IMR-90 (cell line): ENCODE data around the gene KRT71. TPM values are rescaled to one million over a fixed set of nuclear protein-coding genes. Genes with fewer than 3 reads are reported as not detected.

Experiments used
- ATAC-seq: fragments of 200-7000 bp; cut with Tn5 transposase; 2 replicates; pipeline ENCODE4 v1.9.1; 2020; ENCODE audit warnings: low read depth, mild to moderate bottlenecking, moderate library complexity
- BruUV-seq: library from RNA; stranded (reverse); fragments of 400-500 nt; replicated peaks from 2 replicates; lab custom pipeline; 2021; lab: Mats Ljungman, UMichigan
- CTCF ChIA-PET: fragments of 300-600 bp; formaldehyde crosslinking; extraction: SDS; loops from one replicate; lab custom pipeline; 2021; ENCODE audit warnings: antibody characterized with exemption; lab: Yijun Ruan, JAX
- POLR2A ChIA-PET: fragments of 300-600 bp; sonication (Branson Sonifier 250); formaldehyde crosslinking; loops from one replicate; lab custom pipeline; 2022; ENCODE audit warnings: antibody characterized with exemption; ENCODE audit not compliant: unreplicated experiment; lab: Charles Lee
- DNase-seq: peaks from one replicate; pipeline ENCODE4 v3.0.0; 2013
- H2AFZ ChIP-seq: replicated peaks from 2 replicates; pipeline ENCODE3; 2013; ENCODE audit warnings: low read length, mild to moderate bottlenecking; ENCODE audit not compliant: poor library complexity
- H2AK5ac ChIP-seq: 2 replicates; pipeline ENCODE4 v1.6.1; 2013; ENCODE audit warnings: low read depth, low read length, inconsistent platforms
- H2AK9ac ChIP-seq: replicated peaks from 2 replicates; pipeline ENCODE3; 2013; ENCODE audit warnings: mild to moderate bottlenecking, low read depth, low read length, moderate library complexity; ENCODE audit not compliant: poor library complexity
- H2BK120ac ChIP-seq: 2 replicates; pipeline ENCODE4 v1.6.1; 2013; ENCODE audit warnings: low read depth, low read length, inconsistent platforms
- H2BK15ac ChIP-seq: 3 replicates; pipeline ENCODE4 v1.6.1; 2013; ENCODE audit warnings: low read depth, low read length, inconsistent platforms
- H2BK20ac ChIP-seq: 2 replicates; pipeline ENCODE4 v1.6.1; 2013; ENCODE audit warnings: low read depth, mild to moderate bottlenecking, inconsistent platforms, low read length, moderate library complexity
- H2BK5ac ChIP-seq: 2 replicates; pipeline ENCODE4 v1.6.1; 2013; ENCODE audit warnings: mild to moderate bottlenecking, low read depth, low read length, inconsistent platforms; ENCODE audit not compliant: poor library complexity, severe bottlenecking
- H3K14ac ChIP-seq: replicated peaks from 2 replicates; pipeline ENCODE4 v1.6.1; 2013; ENCODE audit warnings: low read depth, low read length, inconsistent platforms
- H3K18ac ChIP-seq: 2 replicates; pipeline ENCODE4 v1.6.1; 2013; ENCODE audit warnings: low read depth, low read length, control low read depth
- H3K23ac ChIP-seq: 2 replicates; pipeline ENCODE4 v1.6.1; 2013; ENCODE audit warnings: low read depth, low read length, inconsistent platforms
- H3K27ac ChIP-seq: 2 replicates; pipeline ENCODE4 v1.5.1; 2013; ENCODE audit warnings: mild to moderate bottlenecking, control low read depth, low read length; ENCODE audit not compliant: insufficient read depth
- H3K27me3 ChIP-seq: 2 replicates; pipeline ENCODE4 v1.6.1; 2013; ENCODE audit warnings: low read length; ENCODE audit not compliant: control insufficient read depth, insufficient read depth
- H3K36me3 ChIP-seq: 2 replicates; pipeline ENCODE4 v1.6.1; 2013; ENCODE audit warnings: low read length, mixed read lengths; ENCODE audit not compliant: control insufficient read depth, insufficient read depth
- H3K4ac ChIP-seq: 2 replicates; pipeline ENCODE4 v1.6.1; 2013; ENCODE audit warnings: low read depth, low read length, inconsistent platforms
- H3K4me1 ChIP-seq: 2 replicates; pipeline ENCODE4 v1.6.1; 2013; ENCODE audit warnings: low read length, mixed read lengths; ENCODE audit not compliant: control insufficient read depth, insufficient read depth
- H3K4me2 ChIP-seq: 2 replicates; pipeline ENCODE4 v1.6.1; 2013; ENCODE audit warnings: low read depth, mild to moderate bottlenecking, control low read depth, low read length, moderate library complexity
- H3K4me3 ChIP-seq: 2 replicates; pipeline ENCODE4 v1.5.1; 2013; ENCODE audit warnings: low read depth, mild to moderate bottlenecking, control low read depth, low read length, moderate library complexity; ENCODE audit not compliant: insufficient read depth
- H3K56ac ChIP-seq: 2 replicates; pipeline ENCODE4 v1.6.1; 2013; ENCODE audit warnings: low read length, inconsistent platforms; ENCODE audit not compliant: insufficient read depth; ENCODE audit errors: extremely low read depth
- H3K79me1 ChIP-seq, 2 experiments: 2 replicates each; pipeline ENCODE4 v1.6.1; 2013; ENCODE audit warnings: low read length in 2 of 2, inconsistent platforms in 1 of 2, low read depth in 1 of 2
- H3K9ac ChIP-seq: 2 replicates; pipeline ENCODE4 v1.6.1; 2013; ENCODE audit warnings: low read depth, low read length, control low read depth
- H3K9me1 ChIP-seq: 2 replicates; pipeline ENCODE4 v1.6.1; 2013; ENCODE audit warnings: low read length, inconsistent platforms; ENCODE audit not compliant: insufficient read depth
- H3K9me3 ChIP-seq: 2 replicates; pipeline ENCODE4 v1.6.1; 2013; ENCODE audit warnings: low read length; ENCODE audit not compliant: control insufficient read depth, insufficient read depth
- H4K20me1 ChIP-seq: 2 replicates; pipeline ENCODE4 v1.6.1; 2013; ENCODE audit warnings: low read length, inconsistent platforms; ENCODE audit not compliant: insufficient read depth
- H4K5ac ChIP-seq: 2 replicates; pipeline ENCODE4 v1.6.1; 2013; ENCODE audit warnings: mild to moderate bottlenecking, low read depth, low read length, control low read depth
- H4K8ac ChIP-seq, 2 experiments: 2 replicates each; pipeline ENCODE4 v1.6.1; 2013; ENCODE audit warnings: low read depth in 2 of 2, low read length in 2 of 2, control low read depth in 1 of 2, inconsistent platforms in 1 of 2
- H4K91ac ChIP-seq: 2 replicates; pipeline ENCODE4 v1.6.1; 2013; ENCODE audit warnings: low read depth, low read length, inconsistent platforms; ENCODE audit not compliant: insufficient read depth
- BHLHE40 ChIP-seq: fragments of 150-350 bp; IDR thresholded peaks from 2 replicates; pipeline ENCODE4 v1.6.1; 2016; ENCODE audit warnings: mild to moderate bottlenecking, low read depth, low read length
- CHD1 ChIP-seq: IDR thresholded peaks from 2 replicates; pipeline ENCODE4 v1.6.1; 2012; ENCODE audit warnings: low read depth, low read length, improper control_type of control experiment
- CTCF ChIP-seq: conservative IDR thresholded peaks from 2 replicates; pipeline ENCODE4 v1.5.1; 2012; ENCODE audit warnings: mild to moderate bottlenecking, low read depth, low read length, improper control_type of control experiment
- ELK1 ChIP-seq: fragments of 150-350 bp; IDR thresholded peaks from 2 replicates; pipeline ENCODE4 v1.6.1; 2016; ENCODE audit warnings: low read depth, mild to moderate bottlenecking, low read length, moderate library complexity, borderline replicate concordance
- MXI1 ChIP-seq: IDR thresholded peaks from 2 replicates; pipeline ENCODE4 v1.6.1; 2012; ENCODE audit warnings: low read depth, mild to moderate bottlenecking, low read length, moderate library complexity, borderline replicate concordance
- NFE2L2 ChIP-seq: fragments of 150-350 bp; IDR thresholded peaks from 2 replicates; pipeline ENCODE4 v1.6.1; 2016; ENCODE audit warnings: low read depth, mild to moderate bottlenecking, low read length
- RAD21 ChIP-seq: IDR thresholded peaks from 2 replicates; pipeline ENCODE4 v1.6.1; 2012; ENCODE audit warnings: low read length, improper control_type of control experiment
- RFX5 ChIP-seq: IDR thresholded peaks from 2 replicates; pipeline ENCODE4 v1.8.0; 2012; ENCODE audit warnings: low read depth, mild to moderate bottlenecking, low read length, moderate library complexity
- SMC3 ChIP-seq: fragments of 150-350 bp; IDR thresholded peaks from 2 replicates; pipeline ENCODE4 v1.6.1; 2016; ENCODE audit warnings: low read depth, mild to moderate bottlenecking, antibody characterized with exemption, low read length, moderate library complexity
- WGBS, 2 experiments: methylation state at CpG; one replicate each; pipeline versions ENCODE4 v1.1.5 to v1.1.7; 2013; ENCODE audit warnings: missing lambda C conversion rate in 2 of 2; ENCODE audit not compliant: insufficient read length in 1 of 2; ENCODE audit errors: extremely low coverage in 2 of 2; 5-methylcytosine and 5-hydroxymethylcytosine counted together
- dilution Hi-C: fragments of 300-500 bp; cut with HindIII; formaldehyde crosslinking; loops from one replicate; pipeline ENCODE4 v1.14.3; 2018; ENCODE audit warnings: low sequenced_read_pairs; ENCODE audit not compliant: unreplicated experiment
- in situ Hi-C: fragments of 300-500 bp; cut with MboI; formaldehyde crosslinking; loops from 3 replicates; pipeline ENCODE4 v1.14.3; 2019; ENCODE audit warnings: low sequenced_read_pairs, inconsistent platforms, mixed read lengths
- intact Hi-C: fragments of 100-400 bp; cut with micrococcal nuclease; formaldehyde crosslinking; loops from 2 replicates; pipeline ENCODE4 v1.10.0; 2022
- polyA plus RNA-seq, 3 experiments: library from polyadenylated mRNA; depleted of rRNA; stranded (reverse); fragments of >200 nt; gene quantifications; 2 replicates each; pipeline ENCODE4 v1.2.3, GENCODE V29; 2012; ENCODE audit warnings: low replicate concordance in 1 of 3
- total RNA-seq: library from RNA; depleted of rRNA; stranded (reverse); fragments of >200 nt; gene quantifications from 2 replicates; pipeline ENCODE4 v1.2.3, GENCODE V29; 2012

KRT71 gene
- total and polyA plus RNA-seq, 2 of the 4 experiments (the other 2 are of a cell fraction), result not detected

GRCh38 chr12:52555577-52555976, 2.6 kb upstream of the KRT71 start:
- intact Hi-C loops (no loop called here), in situ Hi-C loops (no loop called here), dilution Hi-C loops (no loop called here)
- Histone ChIP-seq H2BK15ac (no peak overlapping the region), H2AFZ (no peak overlapping the region), H3K18ac (no peak overlapping the region), H3K9me1 (no peaks in the 10 kb centered on the region), H3K56ac (no peak overlapping the region), H2AK9ac (no peak overlapping the region), H3K79me1 (no peaks in the 10 kb centered on the region), H3K4me3 (no peak overlapping the region), H3K9ac (no peak overlapping the region), H3K9me3 (no peaks in the 10 kb centered on the region), H2BK20ac (no peak overlapping the region), H2BK5ac (no peak overlapping the region), H3K4ac (no peak overlapping the region), H3K23ac (no peak overlapping the region), H4K8ac (no peak overlapping the region), H4K5ac (no peak overlapping the region), H3K14ac (no peak overlapping the region), H4K91ac (no peak overlapping the region), H4K20me1 (no peaks in the 10 kb centered on the region), H2BK120ac (no peak overlapping the region), H3K4me2 (no peak overlapping the region), H3K4me1 (no peaks in the 10 kb centered on the region), H3K36me3 (no peaks in the 10 kb centered on the region), H3K27me3 (peaks cover 47% of the 10 kb centered on the region), H2AK5ac (no peak overlapping the region), H3K27ac (no peak overlapping the region)
- WGBS, 2 experiments, result 14% methylated on average over 2 of the region's 6 CpGs; no CpG with 5 or more reads in 1 of the 2 experiments
- CTCF ChIA-PET, result no interaction called here
- no TSS peak for BruUV-seq
- DNase-seq (no peak), ATAC-seq (no peak)
- no peak for TF ChIP-seq RAD21
- TF ChIP-seq BHLHE40, result no peak
- no peak for TF ChIP-seq SMC3
- TF ChIP-seq CTCF, result no peak
- TF ChIP-seq ELK1, result no peak
- TF ChIP-seq CHD1, result no peak
- TF ChIP-seq MXI1, result no peak
- TF ChIP-seq NFE2L2, result no peak
- no peak for TF ChIP-seq RFX5
- POLR2A ChIA-PET, result no interaction called here
